Esophagus (tissue), 2 donors: ENCODE measurements around the gene IGSF11. TPM values are rescaled to one million over a fixed set of nuclear protein-coding genes. Genes with fewer than 3 reads are reported as not detected.
A peak's percentile ranks its signal among the peaks of the same experiment; 100 is the strongest.
"Not testable (repeated sequence)": the region's sequence is repeated elsewhere in the genome, so short reads cannot be mapped to it uniquely, and the experiment has no call there.

Experiments used
- H3K27ac ChIP-seq, 2 donors: one replicate each; pipeline ENCODE4 v1.5.1; 2013; ENCODE audit warnings: low read depth in 2 of 2, mild to moderate bottlenecking in 2 of 2, inconsistent platforms in 1 of 2, low read length in 1 of 2, moderate library complexity in 1 of 2
- H3K27me3 ChIP-seq, 2 donors: one replicate each; pipeline ENCODE4 v1.6.1; 2013; ENCODE audit warnings: low read length in 2 of 2, control low read depth in 1 of 2, mild to moderate bottlenecking in 1 of 2; ENCODE audit not compliant: insufficient read depth in 2 of 2, control insufficient read depth in 1 of 2
- H3K36me3 ChIP-seq, 2 donors: one replicate each; pipeline ENCODE4 v1.6.1; 2013; ENCODE audit warnings: low read length in 1 of 2; ENCODE audit not compliant: control insufficient read depth in 2 of 2, insufficient read depth in 2 of 2
- H3K4me1 ChIP-seq, 2 donors: one replicate each; pipeline ENCODE4 v1.6.1; 2013; ENCODE audit warnings: low read length in 1 of 2; ENCODE audit not compliant: control insufficient read depth in 2 of 2, insufficient read depth in 2 of 2
- H3K4me3 ChIP-seq, 2 donors: one replicate each; pipeline ENCODE4 v1.5.1; 2013; ENCODE audit warnings: low read length in 2 of 2, mild to moderate bottlenecking in 2 of 2, low read depth in 1 of 2, moderate library complexity in 1 of 2
- H3K9me3 ChIP-seq, 2 donors: one replicate each; pipeline ENCODE4 v1.6.1; 2013; ENCODE audit warnings: mild to moderate bottlenecking in 2 of 2, low read depth in 1 of 2, low read length in 1 of 2, moderate library complexity in 1 of 2; ENCODE audit not compliant: control insufficient read depth in 2 of 2, insufficient read depth in 1 of 2
- WGBS, 2 donors: extraction: QIAGEN DNeasy Blood & Tissue Kit; methylation state at CpG; one replicate each; pipeline ENCODE4 v1.1.7; 2013; 5-methylcytosine and 5-hydroxymethylcytosine counted together
- polyA plus RNA-seq, 2 donors: library from polyadenylated mRNA; stranded (reverse); fragments of 200-250 nt; gene quantifications; one replicate each; pipeline ENCODE4 v1.2.3, GENCODE V29; 2013
- donor health status: healthy with polysubstance abuse.
- donor health status: Bipolar disorder and iron deficiency.

Gene IGSF11
- polyA plus RNA-seq = under 1 TPM; 0.67 to 0.95 TPM

- Histone ChIP-seq H3K4me3 (peak within 1 kb of the TSS; percentile 82 to 91), H3K27me3 (peaks cover 0 to 4% of the 10 kb centered on the region in 2 donors), H3K36me3 (no peaks in the 10 kb centered on the region), H3K27ac (peak within 1 kb of the TSS; percentile 4 to 38), H3K9me3 (no peaks in the 10 kb centered on the region), H3K4me1 (peaks cover 0 to 3% of the 10 kb centered on the region in 2 donors)
- 1% methylated on average over 77 to 80 of the region's 80 CpGs for WGBS, 2 donors
These were observed at the start of gene IGSF11 for GRCh38 chr3:119034256-119035013. TSS of gene IGSF11 (minus strand) at chr3:119034846. CDS start at chr3:119034582, 264 bp downstream.

- no peak overlapping the region for H3K4me3 ChIP-seq
- H3K36me3 ChIP-seq = no peaks in the 10 kb centered on the region
- WGBS, 2 donors = 84% methylated on average over 1 of the region's 1 CpG
These were observed 45.7 kb upstream of the IGSF11 start for GRCh38 chr3:119080364-119080763.

GRCh38 chr3:119073258-119074001 lies 38.8 kb upstream of the IGSF11 start:
- H3K4me1 ChIP-seq = no peaks in the 10 kb centered on the region
- no peaks in the 10 kb centered on the region for H3K36me3 ChIP-seq
- no peaks in the 10 kb centered on the region for H3K27me3 ChIP-seq
- H3K27ac ChIP-seq = no peak overlapping the region
- H3K9me3 ChIP-seq = peaks cover 0 to 6% of the 10 kb centered on the region in 2 donors
- no peak overlapping the region for H3K4me3 ChIP-seq
- 92 to 94% methylated on average over 30 to 36 of the region's 36 CpGs for WGBS, 2 donors

More at GRCh38 chr3:119080364-119080763, 45.7 kb upstream of the IGSF11 start:
- H3K4me1 ChIP-seq = no peaks in the 10 kb centered on the region
- no peak overlapping the region for H3K27ac ChIP-seq
- no peaks in the 10 kb centered on the region for H3K27me3 ChIP-seq
- H3K9me3 ChIP-seq = no peaks in the 10 kb centered on the region

GRCh38 chr3:119072451-119072850 lies 37.8 kb upstream of the IGSF11 start:
- H3K9me3 ChIP-seq, H3K36me3 ChIP-seq, H3K4me1 ChIP-seq, H3K4me3 ChIP-seq, H3K27ac ChIP-seq, H3K27me3 ChIP-seq: not testable (repeated sequence)
- WGBS, 2 donors = 95 to 97% methylated on average over 15 of the region's 15 CpGs

GRCh38 chr3:119069725-119070124 lies 35.1 kb upstream of the IGSF11 start:
- no peaks in the 10 kb centered on the region for H3K27me3 ChIP-seq
- H3K4me3 ChIP-seq = no peak overlapping the region
- no peaks in the 10 kb centered on the region for H3K4me1 ChIP-seq
- no peaks in the 10 kb centered on the region for H3K36me3 ChIP-seq
- peaks cover 0 to 6% of the 10 kb centered on the region in 2 donors for H3K9me3 ChIP-seq
- H3K27ac ChIP-seq = no peak overlapping the region
- 68 to 72% methylated on average over 3 of the region's 3 CpGs for WGBS, 2 donors

- H3K36me3 ChIP-seq = no peaks in the 10 kb centered on the region
- H3K4me1 ChIP-seq = no peaks in the 10 kb centered on the region
- H3K27ac ChIP-seq = no peak overlapping the region
- 42 to 53% methylated on average over 1 of the region's 1 CpG for WGBS, 2 donors
- H3K4me3 ChIP-seq = no peak overlapping the region
- no peaks in the 10 kb centered on the region for H3K9me3 ChIP-seq
- H3K27me3 ChIP-seq = no peaks in the 10 kb centered on the region
These were observed 28.8 kb upstream of the IGSF11 start for GRCh38 chr3:119063471-119063870.

- WGBS, 2 donors = 77 to 80% methylated on average over 2 of the region's 2 CpGs
- Histone ChIP-seq H3K27ac (no peak overlapping the region), H3K36me3 (no peaks in the 10 kb centered on the region), H3K9me3 (no peaks in the 10 kb centered on the region), H3K4me1 (no peaks in the 10 kb centered on the region), H3K27me3 (no peaks in the 10 kb centered on the region), H3K4me3 (no peak overlapping the region)
These were observed 28.2 kb upstream of the IGSF11 start for GRCh38 chr3:119062892-119063291.

GRCh38 chr3:119044593-119044992 lies 9.9 kb upstream of the IGSF11 start:
- H3K36me3 ChIP-seq = no peaks in the 10 kb centered on the region
- 78 to 82% methylated on average over 2 of the region's 2 CpGs for WGBS, 2 donors
- H3K4me3 ChIP-seq = no peak overlapping the region
- no peak overlapping the region for H3K27ac ChIP-seq
- no peaks in the 10 kb centered on the region for H3K4me1 ChIP-seq
- peaks cover 2 to 5% of the 10 kb centered on the region in 2 donors for H3K9me3 ChIP-seq
- no peaks in the 10 kb centered on the region for H3K27me3 ChIP-seq

GRCh38 chr3:119042162-119042561 lies 7.5 kb upstream of the IGSF11 start:
- H3K36me3 ChIP-seq = no peaks in the 10 kb centered on the region
- peaks cover 2 to 5% of the 10 kb centered on the region in 2 donors for H3K9me3 ChIP-seq
- H3K4me1 ChIP-seq = no peaks in the 10 kb centered on the region
- no peak overlapping the region for H3K4me3 ChIP-seq
- no peak overlapping the region for H3K27ac ChIP-seq
- H3K27me3 ChIP-seq = no peaks in the 10 kb centered on the region
- 57 to 77% methylated on average over 2 of the region's 2 CpGs for WGBS, 2 donors
